ENCODE measurements around the gene CLCN5. TPM values are rescaled to one million over a fixed set of nuclear protein-coding genes. Genes with fewer than 3 reads are reported as not detected.

The CLCN5 gene
- total RNA-seq, 1 donor from 2014 or later, result 42.5 TPM

- DNase-seq (ENCODE audit: low spot score), result no peak
Measured at GRCh38 chrX:49932791-49933190, 10.4 kb downstream of the CLCN5 start.

GRCh38 chrX:49934148-49934547 lies 11.8 kb downstream of the CLCN5 start:
- no peak for DNase-seq (ENCODE audit: low spot score)

- no peak for DNase-seq (ENCODE audit: low spot score)
Measured at GRCh38 chrX:49934729-49935128, 12.3 kb downstream of the CLCN5 start.

- DNase-seq (ENCODE audit: low spot score), result no peak
Measured at GRCh38 chrX:49947781-49948180, 25.4 kb downstream of the CLCN5 start.

GRCh38 chrX:49949961-49950360 lies 27.6 kb downstream of the CLCN5 start:
- DNase-seq (ENCODE audit: low spot score), result no peak

GRCh38 chrX:49951524-49952193 lies 29.3 kb downstream of the CLCN5 start:
- DNase-seq (ENCODE audit: low spot score), result no peak

- no peak for DNase-seq (ENCODE audit: low spot score)
Measured at GRCh38 chrX:49956313-49956712, 33.9 kb downstream of the CLCN5 start.

- DNase-seq (ENCODE audit: low spot score), result no peak
Measured at GRCh38 chrX:49958727-49959485, 36.5 kb downstream of the CLCN5 start.

- no peak for DNase-seq (ENCODE audit: low spot score)
Measured at GRCh38 chrX:49959602-49960001, 37.2 kb downstream of the CLCN5 start.

GRCh38 chrX:49960061-49960460 lies 37.7 kb downstream of the CLCN5 start:
- no peak for DNase-seq (ENCODE audit: low spot score)

GRCh38 chrX:49970674-49971073 lies 48.3 kb downstream of the CLCN5 start:
- no peak for DNase-seq (ENCODE audit: low spot score)

- DNase-seq (ENCODE audit: low spot score), result no peak
Measured at GRCh38 chrX:49972328-49972860, 50.0 kb downstream of the CLCN5 start.

GRCh38 chrX:49976682-49977197 lies 54.3 kb downstream of the CLCN5 start:
- DNase-seq (ENCODE audit: low spot score), result no peak

- DNase-seq (ENCODE audit: low spot score), result no peak
Measured at GRCh38 chrX:49977319-49978090, 55.1 kb downstream of the CLCN5 start.

- no peak for DNase-seq (ENCODE audit: low spot score)
Measured at GRCh38 chrX:49978176-49978575, 55.8 kb downstream of the CLCN5 start.

GRCh38 chrX:49986058-49986457 lies 63.7 kb downstream of the CLCN5 start:
- DNase-seq (ENCODE audit: low spot score), result no peak

- no peak for DNase-seq (ENCODE audit: low spot score)
Measured at GRCh38 chrX:49987651-49988050, 65.3 kb downstream of the CLCN5 start.

GRCh38 chrX:49988143-49988542 lies 65.7 kb downstream of the CLCN5 start:
- DNase-seq (ENCODE audit: low spot score), result no peak

GRCh38 chrX:49991758-49992157 lies 69.4 kb downstream of the CLCN5 start:
- DNase-seq (ENCODE audit: low spot score), result no peak

- DNase-seq (ENCODE audit: low spot score), result no peak
Measured at GRCh38 chrX:49992853-49993252, 70.5 kb downstream of the CLCN5 start.

- DNase-seq (ENCODE audit: low spot score), result no peak
Measured at GRCh38 chrX:49993661-49994060, 71.3 kb downstream of the CLCN5 start.

- DNase-seq (ENCODE audit: low spot score), result no peak
Measured at GRCh38 chrX:49995107-49995731, 72.8 kb downstream of the CLCN5 start.

Data from mucosa of gallbladder (tissue), 1 donor.